Esophagus (tissue), 2 donors: ENCODE data around the gene PTBP2. TPM values are rescaled to one million over a fixed set of nuclear protein-coding genes. Genes with fewer than 3 reads are reported as not detected.

Source experiments
- H3K27ac ChIP-seq, 2 donors: one replicate each; pipeline ENCODE4 v1.5.1; 2013; ENCODE audit warnings: low read depth in 2 of 2, mild to moderate bottlenecking in 2 of 2, inconsistent platforms in 1 of 2, low read length in 1 of 2, moderate library complexity in 1 of 2
- H3K27me3 ChIP-seq, 2 donors: one replicate each; pipeline ENCODE4 v1.6.1; 2013; ENCODE audit warnings: low read length in 2 of 2, control low read depth in 1 of 2, mild to moderate bottlenecking in 1 of 2; ENCODE audit not compliant: insufficient read depth in 2 of 2, control insufficient read depth in 1 of 2
- H3K36me3 ChIP-seq, 2 donors: one replicate each; pipeline ENCODE4 v1.6.1; 2013; ENCODE audit warnings: low read length in 1 of 2; ENCODE audit not compliant: control insufficient read depth in 2 of 2, insufficient read depth in 2 of 2
- H3K4me1 ChIP-seq, 2 donors: one replicate each; pipeline ENCODE4 v1.6.1; 2013; ENCODE audit warnings: low read length in 1 of 2; ENCODE audit not compliant: control insufficient read depth in 2 of 2, insufficient read depth in 2 of 2
- H3K4me3 ChIP-seq, 2 donors: one replicate each; pipeline ENCODE4 v1.5.1; 2013; ENCODE audit warnings: low read length in 2 of 2, mild to moderate bottlenecking in 2 of 2, low read depth in 1 of 2, moderate library complexity in 1 of 2
- H3K9me3 ChIP-seq, 2 donors: one replicate each; pipeline ENCODE4 v1.6.1; 2013; ENCODE audit warnings: mild to moderate bottlenecking in 2 of 2, low read depth in 1 of 2, low read length in 1 of 2, moderate library complexity in 1 of 2; ENCODE audit not compliant: control insufficient read depth in 2 of 2, insufficient read depth in 1 of 2
- WGBS, 2 donors: extraction: QIAGEN DNeasy Blood & Tissue Kit; methylation state at CpG; one replicate each; pipeline ENCODE4 v1.1.7; 2013; 5-methylcytosine and 5-hydroxymethylcytosine counted together
- polyA plus RNA-seq, 2 donors: library from polyadenylated mRNA; stranded (reverse); fragments of 200-250 nt; gene quantifications; one replicate each; pipeline ENCODE4 v1.2.3, GENCODE V29; 2013
- donor health status: healthy with polysubstance abuse.
- donor health status: Bipolar disorder and iron deficiency.

Gene PTBP2
- polyA plus RNA-seq, 2 donors, result 8.3 to 18.2 TPM

DNA sequence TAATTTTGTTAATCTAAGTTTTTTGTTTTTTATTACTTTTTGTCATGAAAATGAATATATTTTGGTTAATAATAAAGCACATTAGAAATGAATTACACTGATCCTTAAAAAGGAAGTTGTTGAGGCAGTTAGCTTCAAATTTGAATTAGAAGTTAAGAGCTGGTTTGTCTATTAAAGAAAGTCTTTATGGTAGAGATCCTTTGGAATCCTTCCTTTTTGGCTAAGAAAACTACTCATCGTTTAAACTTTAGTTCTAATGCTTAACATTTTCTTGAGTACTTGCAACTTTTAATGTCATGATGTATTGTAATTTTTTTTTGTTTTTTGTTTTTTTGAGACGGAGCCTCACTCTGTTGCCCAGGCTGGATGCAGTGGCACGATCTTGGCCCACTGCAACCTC, 2.4 kb downstream of the PTBP2 start:
- Histone ChIP-seq H3K27ac (no peak overlapping the region), H3K4me1 (no peaks in the 10 kb centered on the region), H3K4me3 (no peak overlapping the region), H3K9me3 (no peaks in the 10 kb centered on the region), H3K36me3 (no peaks in the 10 kb centered on the region), H3K27me3 (no peaks in the 10 kb centered on the region)
- 63 to 70% methylated on average over 3 of the region's 3 CpGs for WGBS, 2 donors

DNA sequence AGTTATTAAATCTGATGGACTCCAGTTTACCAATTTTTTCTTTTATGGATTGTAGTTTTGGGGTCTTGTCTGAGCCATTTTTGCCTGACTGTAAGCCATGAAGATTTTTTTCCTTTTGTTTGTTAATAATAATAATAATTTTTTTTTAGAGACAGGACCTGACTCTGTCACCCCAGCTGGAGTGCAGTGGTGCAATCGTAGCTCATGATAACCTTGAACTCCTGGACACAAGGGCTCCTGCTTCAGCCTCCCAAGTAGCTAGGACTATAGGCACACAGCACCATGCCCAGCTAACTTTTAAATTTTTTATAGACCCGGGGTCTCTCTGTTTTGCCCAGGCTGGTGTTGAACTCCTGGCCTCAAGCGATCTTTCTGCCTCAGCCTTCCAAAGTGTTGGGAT, 6.3 kb downstream of the PTBP2 start:
- no peaks in the 10 kb centered on the region for H3K36me3 ChIP-seq
- no peaks in the 10 kb centered on the region for H3K4me1 ChIP-seq
- no peaks in the 10 kb centered on the region for H3K9me3 ChIP-seq
- H3K27ac ChIP-seq, result no peak overlapping the region
- H3K4me3 ChIP-seq, result no peak overlapping the region
- no peaks in the 10 kb centered on the region for H3K27me3 ChIP-seq
- WGBS, 2 donors, result 91 to 97% methylated on average over 3 of the region's 3 CpGs

DNA sequence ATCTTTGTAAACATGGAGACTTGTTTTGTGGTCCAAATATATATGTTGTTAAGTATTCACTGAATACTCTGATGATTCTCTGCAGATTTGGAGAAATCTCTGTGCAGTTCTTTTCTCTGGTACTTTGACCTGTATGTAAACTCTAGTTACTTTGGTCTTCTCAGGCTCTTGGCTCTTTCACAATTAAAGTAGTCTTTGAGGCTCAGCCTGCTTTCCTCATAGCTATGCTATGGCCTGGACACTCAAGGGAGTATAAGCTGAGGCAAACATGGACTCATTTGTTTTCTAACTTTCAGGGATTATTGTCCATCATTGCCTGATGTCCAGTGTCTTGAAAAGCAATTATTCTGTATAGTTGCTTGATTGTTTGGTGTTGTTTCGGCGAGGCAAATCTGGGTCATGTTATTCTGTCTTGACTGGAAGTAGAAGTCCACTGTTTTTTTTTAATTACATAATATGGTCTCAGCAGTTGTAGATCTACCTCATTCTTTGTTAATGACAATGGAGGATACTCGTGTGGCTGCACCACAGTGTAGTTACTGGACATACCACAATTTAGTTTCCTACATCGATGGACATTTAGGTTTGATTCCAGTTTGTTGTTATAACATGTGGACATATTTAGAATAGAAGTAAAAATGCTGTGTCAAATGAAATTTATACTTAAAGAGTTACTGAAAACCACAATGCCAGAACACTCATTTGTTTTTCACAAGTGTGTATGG, 9.2 kb downstream of the PTBP2 start:
- 78 to 84% methylated on average over 4 of the region's 4 CpGs for WGBS, 2 donors
- Histone ChIP-seq H3K27me3 (no peaks in the 10 kb centered on the region), H3K4me1 (no peaks in the 10 kb centered on the region), H3K4me3 (no peak overlapping the region), H3K27ac (no peak overlapping the region), H3K9me3 (no peaks in the 10 kb centered on the region), H3K36me3 (no peaks in the 10 kb centered on the region)

DNA sequence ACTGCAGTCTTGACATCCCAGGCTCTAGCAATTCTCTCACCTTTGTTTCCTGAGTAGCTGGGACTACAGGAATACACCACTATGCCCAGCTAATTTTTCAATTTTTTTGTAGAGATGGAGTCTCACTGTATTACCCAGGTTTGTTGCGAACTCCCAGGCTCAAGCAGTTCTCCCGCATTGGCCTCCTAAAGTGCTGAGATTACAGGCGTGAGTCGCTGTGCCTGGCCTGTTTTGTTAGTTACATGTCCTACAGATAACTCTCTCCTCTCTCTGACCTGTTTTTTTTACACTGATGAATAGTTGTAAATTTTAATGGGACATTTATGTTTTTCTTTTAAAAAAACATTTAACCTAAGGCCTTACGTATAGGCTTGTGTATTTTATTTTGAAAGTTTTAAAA, 19.8 kb downstream of the PTBP2 start:
- Histone ChIP-seq H3K27me3 (no peaks in the 10 kb centered on the region), H3K9me3 (no peaks in the 10 kb centered on the region), H3K27ac (no peak overlapping the region), H3K4me3 (no peak overlapping the region), H3K36me3 (no peaks in the 10 kb centered on the region), H3K4me1 (peaks cover 0 to 3% of the 10 kb centered on the region in 2 donors)
- WGBS, 2 donors, result 92 to 98% methylated on average over 5 of the region's 5 CpGs

- Histone ChIP-seq H3K9me3 (no peaks in the 10 kb centered on the region), H3K36me3 (no peaks in the 10 kb centered on the region), H3K4me1 (peaks cover 0 to 3% of the 10 kb centered on the region in 2 donors), H3K27me3 (no peaks in the 10 kb centered on the region), H3K4me3 (no peak overlapping the region), H3K27ac (no peak overlapping the region)
- 77 to 79% methylated on average over 7 of the region's 7 CpGs for WGBS, 2 donors
Observed at GRCh38 chr1:96746440-96747420, 25.1 kb downstream of the PTBP2 start.

GRCh38 chr1:96747565-96747964, 26.0 kb downstream of the PTBP2 start:
- WGBS, 2 donors, result 95 to 98% methylated on average over 1 of the region's 1 CpG
- no peaks in the 10 kb centered on the region for H3K9me3 ChIP-seq

DNA sequence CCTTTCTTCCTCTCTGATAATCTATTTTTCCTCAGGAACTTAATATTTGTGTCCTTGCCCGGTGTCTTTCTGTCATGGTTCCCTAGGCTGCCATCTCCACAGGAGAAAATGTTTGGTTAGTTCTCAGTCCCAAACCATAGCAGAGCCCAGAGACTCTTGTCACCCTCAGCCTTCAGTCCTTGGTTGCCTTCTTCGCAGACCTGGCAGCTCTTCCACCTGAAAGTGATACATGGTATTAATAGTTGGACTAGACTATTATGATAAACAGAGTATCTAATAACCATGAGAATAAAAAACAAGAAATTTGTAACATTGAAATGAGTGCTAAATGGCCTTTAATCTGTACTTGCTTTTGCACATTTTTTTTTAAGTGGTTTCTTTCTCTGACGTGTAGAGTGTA, 26.5 kb downstream of the PTBP2 start:
- H3K4me1 ChIP-seq, result peaks cover 0 to 3% of the 10 kb centered on the region in 2 donors
- H3K27ac ChIP-seq, result no peak overlapping the region
- H3K27me3 ChIP-seq, result no peaks in the 10 kb centered on the region
- 86 to 87% methylated on average over 3 of the region's 3 CpGs for WGBS, 2 donors
- no peaks in the 10 kb centered on the region for H3K9me3 ChIP-seq
- H3K4me3 ChIP-seq, result no peak overlapping the region
- no peaks in the 10 kb centered on the region for H3K36me3 ChIP-seq

More at GRCh38 chr1:96747565-96747964, 26.0 kb downstream of the PTBP2 start:
- no peaks in the 10 kb centered on the region for H3K36me3 ChIP-seq
- H3K4me1 ChIP-seq, result peaks cover 0 to 3% of the 10 kb centered on the region in 2 donors
- no peaks in the 10 kb centered on the region for H3K27me3 ChIP-seq
- H3K27ac ChIP-seq, result no peak overlapping the region
- no peak overlapping the region for H3K4me3 ChIP-seq

- WGBS, 2 donors, result 45 to 53% methylated on average over 2 of the region's 2 CpGs
Observed at GRCh38 chr1:96749618-96750017, 28.0 kb downstream of the PTBP2 start.

GRCh38 chr1:96752394-96752793, 30.8 kb downstream of the PTBP2 start:
- Histone ChIP-seq H3K27me3 (no peaks in the 10 kb centered on the region), H3K9me3 (no peaks in the 10 kb centered on the region), H3K36me3 (no peaks in the 10 kb centered on the region), H3K27ac (no peak overlapping the region), H3K4me1 (no peaks in the 10 kb centered on the region), H3K4me3 (no peak overlapping the region)
- WGBS, 2 donors, result 94 to 97% methylated on average over 2 of the region's 2 CpGs

More at GRCh38 chr1:96749618-96750017, 28.0 kb downstream of the PTBP2 start:
- Histone ChIP-seq H3K36me3 (no peaks in the 10 kb centered on the region), H3K9me3 (no peaks in the 10 kb centered on the region), H3K4me1 (peaks cover 0 to 3% of the 10 kb centered on the region in 2 donors), H3K27ac (no peak overlapping the region), H3K4me3 (no peak overlapping the region), H3K27me3 (no peaks in the 10 kb centered on the region)
